Amniotic stem cell (primary cell): ENCODE results near the gene ZNF214.
"Not testable (repeated sequence)": the region's sequence is repeated elsewhere in the genome, so short reads cannot be mapped to it uniquely, and the experiment has no call there.

Experiments
- DNase-seq: peaks from one replicate; lab custom pipeline; 2025; lab: John Stamatoyannopoulos, UW

Gene ZNF214

DNA sequence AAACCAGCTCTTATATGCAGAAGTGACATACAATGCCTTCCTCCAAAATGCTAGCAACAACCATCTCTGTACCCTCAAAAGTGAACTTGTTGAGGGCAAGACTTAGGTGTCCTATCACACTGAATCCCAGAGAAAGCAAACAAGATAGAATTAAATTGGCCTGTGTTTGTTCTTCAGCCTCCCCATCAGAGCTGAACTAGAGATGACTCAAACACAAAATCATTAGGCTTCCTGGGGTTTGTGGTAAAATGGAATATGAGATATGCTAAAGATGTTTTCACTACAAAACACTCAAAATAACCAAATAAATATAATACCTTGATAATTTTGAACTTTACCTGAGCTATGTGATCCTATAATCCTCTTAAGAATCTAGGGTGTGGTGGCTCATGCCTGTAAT is 31.6 kb downstream of the ZNF214 start:
- DNase-seq, result no peak

DNA sequence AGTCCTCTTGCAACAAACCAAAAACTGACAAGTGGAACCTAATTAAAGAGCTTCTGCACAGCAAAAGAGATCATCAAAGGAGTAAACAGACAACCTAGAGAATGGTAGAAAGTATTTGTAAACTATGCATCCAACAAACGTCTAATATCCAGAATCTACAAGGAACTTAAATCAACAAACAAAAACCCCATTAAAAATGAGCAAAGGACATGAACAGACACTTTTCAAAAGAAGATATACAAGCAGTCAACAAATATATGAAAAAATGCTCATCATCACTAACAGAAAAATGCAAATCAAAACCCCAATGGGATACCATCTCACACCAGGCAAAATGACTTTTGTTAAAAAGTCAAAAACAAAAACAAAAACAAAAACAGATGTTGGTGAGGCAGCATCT is 33.7 kb downstream of the ZNF214 start:
- DNase-seq, result no peak

DNA sequence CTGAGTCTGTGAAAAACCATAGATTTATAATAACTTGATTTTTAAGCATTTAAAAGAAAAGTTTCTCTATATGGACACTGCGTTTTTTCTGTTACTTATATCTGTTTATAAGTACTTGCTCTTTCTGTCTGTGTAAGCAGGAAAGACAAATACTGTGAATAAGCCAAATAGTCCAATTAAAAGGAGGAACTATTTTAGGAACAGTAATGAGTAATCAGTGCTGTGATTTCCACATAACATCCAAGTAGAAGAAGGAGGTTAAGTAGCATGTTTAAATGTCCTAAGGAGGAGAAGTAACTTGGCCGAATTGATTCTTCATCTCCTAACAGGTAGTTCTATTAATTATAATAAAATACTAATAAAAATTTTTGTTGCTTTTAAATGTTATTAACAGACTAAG is 40.8 kb downstream of the ZNF214 start:
- DNase-seq, result no peak

DNA sequence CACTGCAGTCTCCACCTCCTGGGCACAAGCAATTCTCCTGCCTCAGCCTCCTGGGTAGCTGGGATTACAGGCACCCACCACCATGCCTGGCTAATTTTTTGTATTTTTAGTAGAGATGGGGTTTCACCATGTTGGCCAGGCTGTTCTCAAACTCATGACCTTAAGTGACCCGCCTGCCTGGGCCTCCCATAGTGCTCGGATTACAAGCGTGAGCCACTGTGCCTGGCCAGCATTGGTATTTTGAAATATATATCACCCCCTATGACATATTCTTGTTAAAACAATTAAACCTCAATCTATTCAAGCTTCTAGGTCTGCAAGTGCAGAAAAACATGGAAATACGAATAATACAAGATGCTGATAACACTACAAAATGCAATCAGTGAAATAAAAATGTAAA is 50.3 kb downstream of the ZNF214 start:
- DNase-seq, result not testable (repeated sequence)

DNA sequence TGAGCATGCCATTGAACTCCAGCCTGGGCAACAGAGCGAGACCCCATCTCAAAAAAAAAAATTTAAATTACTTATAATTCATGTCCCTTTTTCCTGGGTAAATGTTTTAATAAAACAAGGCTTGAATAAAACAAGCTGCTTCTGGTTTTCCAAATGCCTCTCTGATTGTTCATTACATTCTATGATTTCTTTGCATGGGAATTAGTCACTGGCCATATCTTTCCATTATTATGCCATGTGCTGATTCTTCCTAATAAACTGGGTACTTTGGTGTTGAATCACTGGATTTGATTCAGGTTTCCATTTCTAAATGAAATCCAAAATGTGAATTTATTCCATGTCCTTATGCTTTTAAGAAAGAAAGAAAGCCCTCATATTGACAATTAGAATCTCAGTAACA is 51.3 kb downstream of the ZNF214 start:
- DNase-seq, result no peak

DNA sequence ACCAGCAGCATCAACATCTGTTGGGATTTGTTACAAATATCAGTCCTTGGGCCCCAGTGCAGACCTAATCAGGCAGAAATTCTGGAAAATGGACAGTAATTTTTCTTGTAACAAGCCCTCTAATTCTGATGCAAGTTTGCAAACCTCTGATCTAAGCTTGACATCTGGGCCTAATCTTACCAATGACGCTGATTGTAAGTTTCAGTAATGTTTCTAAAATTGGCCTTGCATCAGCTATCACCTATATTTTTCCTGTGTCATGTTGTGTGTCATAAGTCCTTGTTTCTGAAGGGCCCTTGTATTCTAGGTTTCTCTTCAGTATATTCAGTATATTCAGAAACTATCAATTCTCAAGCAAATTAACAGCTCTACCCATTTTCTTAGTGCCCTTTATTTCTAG is 57.5 kb downstream of the ZNF214 start:
- no peak for DNase-seq

DNA sequence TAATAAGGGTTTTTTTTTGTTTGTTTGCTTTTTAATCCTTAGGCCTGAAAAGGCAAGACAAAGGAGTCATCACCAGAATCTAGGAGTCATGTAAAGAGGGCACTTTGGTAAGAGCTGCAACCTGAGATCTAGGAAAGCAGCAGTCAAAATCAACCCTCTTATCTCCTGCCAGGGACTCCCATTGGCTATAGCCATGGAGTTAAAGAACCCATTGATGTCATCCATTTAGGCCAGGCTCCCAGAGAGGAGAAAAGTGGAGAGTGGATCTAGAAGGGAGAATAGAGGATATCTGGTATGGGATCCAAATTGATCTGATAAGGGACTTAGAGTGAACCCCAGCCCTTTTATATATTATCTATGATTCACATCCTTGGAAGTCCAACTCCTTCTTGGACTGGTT is 58.0 kb downstream of the ZNF214 start:
- DNase-seq, result no peak

DNA sequence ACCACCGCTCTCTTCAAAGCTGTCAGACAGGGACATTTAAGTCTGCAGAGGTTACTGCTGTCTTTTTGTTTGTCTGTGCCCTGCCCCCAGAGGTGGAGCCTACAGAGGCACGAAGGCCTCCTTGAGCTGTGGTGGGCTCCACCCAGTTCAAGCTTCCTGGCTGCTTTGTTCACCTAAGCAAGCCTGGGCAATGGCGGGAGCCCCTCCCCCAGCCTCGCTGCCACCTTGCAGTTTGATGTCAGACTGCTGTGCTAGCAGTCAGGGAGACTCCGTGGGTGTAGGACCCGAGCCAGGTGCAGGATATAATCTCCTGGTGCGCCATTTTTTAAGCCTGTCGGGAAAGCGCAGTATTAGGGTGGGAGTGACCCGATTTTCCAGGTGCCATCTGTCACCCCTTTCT is 65.9 kb downstream of the ZNF214 start:
- DNase-seq, result not testable (repeated sequence)
